Measurements from ENCODE around the gene KRT33B.

GRCh38 chr17:41367426-41368075 is 2.1 kb downstream of the KRT33B start:
- TF ChIP-seq YY1 (IDR thresholded peaks at IDR 0.05; ENCODE audit: insufficient read depth, insufficient read length) (no peak), SUZ12 (IDR thresholded peaks at IDR 0.05; ENCODE audit: extremely low read depth, insufficient read depth, insufficient read length) (no peak), ZNF274 (IDR thresholded peaks at IDR 0.05; ENCODE audit: low read depth, low read length) (no peak)
